GM18505 (cell line): ENCODE data around the gene ANK2.
"Not testable (repeated sequence)": the region's sequence is repeated elsewhere in the genome, so short reads cannot be mapped to it uniquely, and the experiment has no call there.

ENCODE experiments used
- ATAC-seq: cut with Tn5 transposase; IDR thresholded peaks from one replicate; pipeline ENCODE4 v1.9.1; 2021; ENCODE audit not compliant: unreplicated experiment
- POLR2A ChIP-seq: IDR thresholded peaks from 4 replicates; pipeline ENCODE4 v1.6.1; 2011; ENCODE audit warnings: borderline replicate concordance; ENCODE audit not compliant: insufficient read depth, insufficient read length; ENCODE audit errors: extremely low read depth

Gene ANK2

GRCh38 chr4:113059449-113060182 lies 10.2 kb downstream of the ANK2 start:
- ATAC-seq: no peak
- TF ChIP-seq POLR2A: no peak

DNA sequence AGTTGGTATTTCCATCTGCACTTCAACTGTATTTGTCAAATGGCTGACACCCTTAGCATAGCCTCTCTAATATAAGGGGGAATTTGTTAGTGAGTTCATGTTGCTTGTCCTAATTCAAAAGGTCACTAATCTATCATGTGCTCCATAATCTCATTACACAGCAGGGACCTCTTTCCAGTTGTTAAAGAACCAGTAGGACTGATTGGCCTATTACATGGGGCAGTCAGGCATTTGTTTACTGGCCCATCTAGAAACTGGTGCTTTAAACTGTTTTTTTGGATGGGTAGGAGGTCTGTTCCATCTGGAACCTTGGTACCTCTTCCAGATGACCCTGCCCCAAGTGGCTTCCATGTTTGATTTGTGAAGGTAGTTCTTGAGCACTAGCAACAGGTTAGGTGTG lies 11.4 kb downstream of the ANK2 start:
- no peak for TF ChIP-seq POLR2A
- no peak for ATAC-seq

DNA sequence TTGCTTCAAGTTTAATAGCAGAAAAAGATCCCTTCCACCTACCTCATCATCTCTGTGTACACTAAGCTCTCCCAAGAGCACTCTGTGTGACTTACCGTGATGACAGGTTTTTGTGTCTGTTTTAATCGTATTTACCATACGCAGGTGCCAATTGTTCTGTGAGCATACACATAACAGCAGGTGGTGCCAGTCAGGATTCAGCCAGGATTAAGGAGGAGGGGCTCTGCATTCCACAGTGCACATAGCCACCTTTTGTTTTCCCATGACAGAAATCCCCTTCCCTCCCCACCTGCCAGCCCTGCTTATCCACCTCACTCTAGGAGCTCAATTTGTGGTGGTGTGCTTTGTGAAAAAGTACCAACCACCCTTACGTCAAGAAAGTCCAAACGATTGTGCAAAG lies 14.8 kb downstream of the ANK2 start:
- ATAC-seq: no peak
- no peak for TF ChIP-seq POLR2A

DNA sequence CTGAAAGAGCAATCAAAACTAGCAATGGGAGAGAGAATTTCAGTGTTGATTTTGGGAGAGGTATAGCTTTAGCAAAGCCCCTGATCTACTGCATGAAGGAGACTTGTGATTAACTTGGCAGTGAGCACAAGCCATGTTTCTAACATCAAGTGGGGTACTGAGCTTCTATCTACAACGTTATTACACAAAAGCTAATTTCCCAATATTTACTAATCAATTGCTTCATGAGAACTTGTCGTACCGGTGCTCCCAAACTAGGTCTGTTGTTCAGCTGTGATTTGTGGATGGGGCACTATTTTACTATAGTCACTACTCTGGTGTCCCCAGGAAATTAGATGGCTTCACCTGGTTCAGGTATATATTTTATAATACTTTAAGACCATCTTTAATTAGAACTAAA lies 16.2 kb downstream of the ANK2 start:
- TF ChIP-seq POLR2A: no peak
- ATAC-seq: no peak

- not testable (repeated sequence) for ATAC-seq
These were observed 19.3 kb downstream of the ANK2 start for GRCh38 chr4:113068771-113069170.

GRCh38 chr4:113069212-113069892 lies 19.9 kb downstream of the ANK2 start:
- TF ChIP-seq POLR2A: no peak
- no peak for ATAC-seq

- TF ChIP-seq POLR2A: no peak
- no peak for ATAC-seq
These were observed 21.3 kb downstream of the ANK2 start for GRCh38 chr4:113070755-113071154.

- TF ChIP-seq POLR2A: no peak
- ATAC-seq: no peak
These were observed 21.8 kb downstream of the ANK2 start for GRCh38 chr4:113071274-113071673.

GRCh38 chr4:113071805-113072204 lies 22.4 kb downstream of the ANK2 start:
- no peak for ATAC-seq
- TF ChIP-seq POLR2A: no peak

GRCh38 chr4:113073451-113074005 lies 24.1 kb downstream of the ANK2 start:
- TF ChIP-seq POLR2A: no peak
- no peak for ATAC-seq

DNA sequence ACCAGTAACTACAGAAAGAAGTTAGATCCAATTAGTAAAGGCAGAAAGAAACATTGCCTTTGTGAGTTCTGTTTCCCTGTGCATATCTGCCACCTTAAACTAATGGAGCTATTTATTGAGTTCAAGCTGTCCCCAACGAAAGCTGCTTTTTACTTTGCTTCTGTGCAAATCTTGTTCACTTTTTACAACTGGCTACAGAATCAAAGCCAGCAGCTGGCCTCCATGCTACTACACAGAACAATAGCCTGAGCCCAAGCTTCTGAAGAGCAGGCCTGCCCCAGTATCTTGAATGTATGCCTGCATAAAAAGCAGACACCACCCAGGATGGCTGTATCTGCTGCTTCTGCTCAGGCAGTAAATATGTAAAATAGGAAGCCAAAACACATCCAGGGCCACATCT lies 28.1 kb downstream of the ANK2 start:
- TF ChIP-seq POLR2A: no peak
- ATAC-seq: no peak

DNA sequence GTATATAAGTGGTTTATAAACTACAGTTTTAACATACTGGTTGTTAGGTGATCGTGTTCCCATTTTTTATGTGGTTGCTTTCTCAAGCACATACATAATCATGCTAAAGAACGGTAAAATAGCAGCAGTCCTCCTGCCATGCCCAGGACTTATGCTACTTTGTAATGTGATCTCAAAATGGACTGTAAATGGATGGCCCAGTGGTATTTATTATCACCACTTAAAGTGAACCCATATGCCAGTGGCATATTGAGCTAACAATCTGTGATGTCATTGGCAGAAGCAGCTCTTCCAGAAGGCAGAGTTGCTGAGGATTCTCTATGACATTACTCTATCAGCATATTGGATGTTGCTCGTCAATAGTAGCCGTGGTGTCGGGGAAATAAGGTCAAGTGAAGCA lies 28.6 kb downstream of the ANK2 start:
- TF ChIP-seq POLR2A: no peak
- ATAC-seq: no peak

- TF ChIP-seq POLR2A: no peak
- peak; percentile 76 for ATAC-seq
These were observed 30.6 kb downstream of the ANK2 start for GRCh38 chr4:113080050-113080449.

DNA sequence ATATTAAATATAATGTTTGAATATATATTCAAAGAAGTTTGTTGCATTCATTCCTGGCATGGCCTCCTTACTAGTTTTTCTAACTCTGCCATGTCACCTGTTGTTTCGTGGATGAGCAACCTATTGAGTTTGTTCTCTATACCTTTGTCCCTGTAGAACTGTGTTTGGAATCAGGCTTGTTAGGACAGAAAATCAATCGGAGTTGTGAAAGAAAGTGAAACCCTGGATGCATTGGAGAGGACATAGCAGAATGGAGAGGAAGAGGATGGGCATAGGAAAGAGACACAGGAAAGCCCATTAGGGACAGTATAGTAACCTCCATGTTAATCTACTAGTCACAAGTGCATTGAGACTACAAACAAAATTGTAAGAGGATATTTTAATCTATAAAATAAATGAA lies 31.2 kb downstream of the ANK2 start:
- no peak for TF ChIP-seq POLR2A
- no peak for ATAC-seq
